ENCODE measurements around the gene SPPL2C. TPM values are rescaled to one million over a fixed set of nuclear protein-coding genes. Genes with fewer than 3 reads are reported as not detected.

SPPL2C gene
- total RNA-seq, 2 experiments from 2014 or later: not detected

DNA sequence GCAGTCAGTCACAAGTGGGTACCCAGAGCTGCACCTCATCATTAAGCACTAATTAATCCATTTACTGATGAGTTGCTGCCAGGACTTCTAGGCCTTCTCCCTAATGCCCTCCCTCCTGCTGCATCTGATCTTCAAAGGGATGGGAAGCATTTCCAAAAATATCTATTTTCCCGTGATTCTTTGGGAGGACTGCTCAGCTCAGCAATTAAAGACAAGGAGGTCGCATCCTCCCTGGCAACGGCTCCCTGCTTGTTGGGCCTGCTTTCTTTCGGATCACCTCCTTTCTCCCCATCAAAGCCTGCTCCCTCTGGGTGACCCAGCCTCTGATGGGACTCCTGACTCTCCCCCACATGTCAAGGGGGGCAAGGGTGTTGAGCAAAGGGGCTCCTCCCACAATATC, 26.0 kb upstream of the SPPL2C start:
- BruUV-seq (replicated peaks): no TSS peak

DNA sequence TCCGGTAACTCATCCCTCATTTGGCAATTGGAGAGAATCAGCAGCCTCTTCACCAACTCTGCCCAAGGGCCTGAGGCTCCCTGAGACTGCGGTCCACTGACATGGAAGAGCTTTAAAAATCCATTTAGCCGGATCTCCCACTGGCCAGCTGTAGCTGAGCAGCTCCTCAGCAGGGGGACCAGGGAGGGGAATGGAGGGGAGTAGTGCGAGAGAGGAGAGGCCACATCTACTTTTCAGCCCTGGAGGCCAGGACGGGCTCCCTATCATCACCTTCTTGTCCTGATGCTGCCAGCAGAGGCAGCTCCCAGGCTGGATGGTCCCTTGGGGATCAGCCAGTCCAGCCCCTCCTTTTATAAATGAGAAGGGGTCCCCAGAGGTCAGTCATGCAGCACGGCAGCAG, 25.0 kb upstream of the SPPL2C start:
- no peak for DNase-seq (ENCODE audit: low spot score)
- H3K4me1 ChIP-seq (ENCODE audit: insufficient read depth, low read length, poor library complexity, severe bottlenecking): no peaks in the 10 kb centered on the region
- ChIA-PET POLR2A (no interaction called here), CTCF (ENCODE audit: unreplicated experiment) (no interaction called here)
- intact Hi-C loops (cut with micrococcal nuclease; ENCODE audit: unreplicated experiment): no loop called here
- no peaks in the 10 kb centered on the region for H3K36me3 ChIP-seq (ENCODE audit: insufficient read depth, low read length)
- no peaks in the 10 kb centered on the region for H3K79me2 ChIP-seq (ENCODE audit: insufficient read depth, low read depth, low read length)
- no peak overlapping the region for H3K4me3 ChIP-seq (ENCODE audit: low read depth, low read length, poor library complexity, severe bottlenecking)
- no peaks in the 10 kb centered on the region for H3K9me3 ChIP-seq (ENCODE audit: low read length)
- BruUV-seq (replicated peaks): no TSS peak
- TF ChIP-seq CTCF (conservative IDR thresholded peaks at IDR 0.05; ENCODE audit: low read length) (no peak), EZH2phosphoT487 (IDR thresholded peaks at IDR 0.05; ENCODE audit: borderline replicate concordance, low read depth, low read length) (no peak)
- no peak overlapping the region for H2AFZ ChIP-seq (ENCODE audit: low read length)
- no peaks in the 10 kb centered on the region for H4K20me1 ChIP-seq (ENCODE audit: insufficient read depth, low read length)
- no peak overlapping the region for H3K27ac ChIP-seq (ENCODE audit: low read depth, low read length, poor library complexity, severe bottlenecking)
- no peak overlapping the region for H3K4me2 ChIP-seq (ENCODE audit: low read length)
- H3K9me2 ChIP-seq (ENCODE audit: insufficient read depth, low read length): no peaks in the 10 kb centered on the region

More for the DNA sequence above, 26.0 kb upstream of the SPPL2C start:
- intact Hi-C loops (cut with micrococcal nuclease; ENCODE audit: unreplicated experiment): no loop called here
- no peak for DNase-seq (ENCODE audit: low spot score)
- Histone ChIP-seq H3K79me2 (ENCODE audit: insufficient read depth, low read depth, low read length) (no peaks in the 10 kb centered on the region), H3K9me3 (ENCODE audit: low read length) (no peaks in the 10 kb centered on the region), H3K4me2 (ENCODE audit: low read length) (no peak overlapping the region), H3K4me3 (ENCODE audit: low read depth, low read length, poor library complexity, severe bottlenecking) (no peak overlapping the region), H3K27ac (ENCODE audit: low read depth, low read length, poor library complexity, severe bottlenecking) (no peak overlapping the region), H3K36me3 (ENCODE audit: insufficient read depth, low read length) (no peaks in the 10 kb centered on the region), H3K4me1 (ENCODE audit: insufficient read depth, low read length, poor library complexity, severe bottlenecking) (no peaks in the 10 kb centered on the region), H3K9me2 (ENCODE audit: insufficient read depth, low read length) (no peaks in the 10 kb centered on the region), H2AFZ (ENCODE audit: low read length) (no peak overlapping the region), H4K20me1 (ENCODE audit: insufficient read depth, low read length) (no peaks in the 10 kb centered on the region)
- ChIA-PET POLR2A (no interaction called here), CTCF (ENCODE audit: unreplicated experiment) (no interaction called here)
- no peak for TF ChIP-seq CTCF (conservative IDR thresholded peaks at IDR 0.05; ENCODE audit: low read length)
- no peak for TF ChIP-seq EZH2phosphoT487 (IDR thresholded peaks at IDR 0.05; ENCODE audit: borderline replicate concordance, low read depth, low read length)

DNA sequence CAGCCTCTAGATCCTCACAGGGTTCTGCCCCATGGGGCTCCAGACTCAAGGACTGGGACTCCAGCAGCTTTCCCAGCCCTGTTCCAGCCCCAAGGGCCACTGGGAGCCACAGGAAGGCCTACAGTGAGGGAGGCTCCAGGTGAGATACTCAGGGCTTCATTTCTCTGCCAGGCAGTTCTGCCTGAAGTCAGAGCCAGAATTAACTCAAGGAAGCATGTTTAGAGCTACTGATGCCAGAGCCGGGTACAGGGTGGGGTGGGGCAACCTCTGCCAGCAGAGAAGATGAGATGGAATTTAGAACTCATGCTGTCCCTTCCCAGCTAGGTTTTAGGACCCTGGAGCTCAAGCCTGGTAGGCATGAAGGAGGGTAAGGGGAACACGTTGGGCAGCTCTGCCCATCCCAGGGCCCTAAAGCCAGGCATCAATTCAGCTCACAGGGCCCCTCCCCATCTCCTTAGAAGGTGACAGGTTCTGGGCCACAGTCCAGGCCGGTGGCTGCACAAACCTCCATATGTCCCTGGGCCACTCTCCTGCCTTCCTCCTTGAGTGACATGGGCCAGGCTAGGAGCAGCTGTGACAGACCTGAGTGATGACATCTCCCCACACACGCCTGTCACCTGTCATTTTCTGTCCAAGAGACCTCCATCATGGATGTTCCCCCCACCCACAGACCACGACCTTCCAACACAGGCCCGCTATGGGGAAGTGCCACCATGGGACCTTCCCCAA, 24.5 kb upstream of the SPPL2C start:
- no peak for DNase-seq (ENCODE audit: low spot score)
- intact Hi-C loops (cut with micrococcal nuclease; ENCODE audit: unreplicated experiment): no loop called here
- BruUV-seq (replicated peaks): no TSS peak

More for the DNA sequence above, 24.5 kb upstream of the SPPL2C start:
- no peaks in the 10 kb centered on the region for H3K9me3 ChIP-seq (ENCODE audit: low read length)
- POLR2A ChIA-PET: no interaction called here
- H3K79me2 ChIP-seq (ENCODE audit: insufficient read depth, low read depth, low read length): no peaks in the 10 kb centered on the region
- no peak overlapping the region for H3K27ac ChIP-seq (ENCODE audit: low read depth, low read length, poor library complexity, severe bottlenecking)
- CTCF ChIA-PET (ENCODE audit: unreplicated experiment): no interaction called here
- no peak overlapping the region for H2AFZ ChIP-seq (ENCODE audit: low read length)
- H3K36me3 ChIP-seq (ENCODE audit: insufficient read depth, low read length): no peaks in the 10 kb centered on the region
- TF ChIP-seq EZH2phosphoT487 (IDR thresholded peaks at IDR 0.05; ENCODE audit: borderline replicate concordance, low read depth, low read length): no peak
- no peak for TF ChIP-seq CTCF (conservative IDR thresholded peaks at IDR 0.05; ENCODE audit: low read length)
- no peaks in the 10 kb centered on the region for H3K4me1 ChIP-seq (ENCODE audit: insufficient read depth, low read length, poor library complexity, severe bottlenecking)
- no peaks in the 10 kb centered on the region for H3K9me2 ChIP-seq (ENCODE audit: insufficient read depth, low read length)
- no peak overlapping the region for H3K4me3 ChIP-seq (ENCODE audit: low read depth, low read length, poor library complexity, severe bottlenecking)
- no peaks in the 10 kb centered on the region for H4K20me1 ChIP-seq (ENCODE audit: insufficient read depth, low read length)
- H3K4me2 ChIP-seq (ENCODE audit: low read length): no peak overlapping the region
